ENCODE results near the gene MGAT5.

The MGAT5 gene

DNA sequence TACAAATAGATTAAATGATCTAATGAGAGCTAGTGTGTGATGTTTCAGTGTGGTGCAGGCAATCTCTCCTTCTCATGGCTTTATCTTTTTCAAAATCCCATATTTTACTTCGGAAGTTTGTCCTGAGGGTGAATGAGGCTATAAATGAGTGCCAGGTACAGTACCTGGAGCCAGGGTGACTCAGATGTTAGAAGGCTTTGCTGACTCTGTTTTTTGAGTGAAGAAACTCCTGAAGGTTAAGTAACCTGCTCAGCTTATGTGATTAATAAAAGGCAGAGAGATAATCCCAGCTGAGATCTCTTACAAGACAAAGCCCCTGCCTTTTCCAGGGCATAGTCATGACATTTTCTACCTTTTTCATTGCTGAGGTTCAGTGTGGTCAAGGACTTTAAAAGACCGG is 52.6 kb downstream of the MGAT5 start:
- DNase-seq (ENCODE audit: low spot score), result no peak

GRCh38 chr2:134307334-134307733 is 53.5 kb downstream of the MGAT5 start:
- no peak for DNase-seq (ENCODE audit: low spot score)

DNA sequence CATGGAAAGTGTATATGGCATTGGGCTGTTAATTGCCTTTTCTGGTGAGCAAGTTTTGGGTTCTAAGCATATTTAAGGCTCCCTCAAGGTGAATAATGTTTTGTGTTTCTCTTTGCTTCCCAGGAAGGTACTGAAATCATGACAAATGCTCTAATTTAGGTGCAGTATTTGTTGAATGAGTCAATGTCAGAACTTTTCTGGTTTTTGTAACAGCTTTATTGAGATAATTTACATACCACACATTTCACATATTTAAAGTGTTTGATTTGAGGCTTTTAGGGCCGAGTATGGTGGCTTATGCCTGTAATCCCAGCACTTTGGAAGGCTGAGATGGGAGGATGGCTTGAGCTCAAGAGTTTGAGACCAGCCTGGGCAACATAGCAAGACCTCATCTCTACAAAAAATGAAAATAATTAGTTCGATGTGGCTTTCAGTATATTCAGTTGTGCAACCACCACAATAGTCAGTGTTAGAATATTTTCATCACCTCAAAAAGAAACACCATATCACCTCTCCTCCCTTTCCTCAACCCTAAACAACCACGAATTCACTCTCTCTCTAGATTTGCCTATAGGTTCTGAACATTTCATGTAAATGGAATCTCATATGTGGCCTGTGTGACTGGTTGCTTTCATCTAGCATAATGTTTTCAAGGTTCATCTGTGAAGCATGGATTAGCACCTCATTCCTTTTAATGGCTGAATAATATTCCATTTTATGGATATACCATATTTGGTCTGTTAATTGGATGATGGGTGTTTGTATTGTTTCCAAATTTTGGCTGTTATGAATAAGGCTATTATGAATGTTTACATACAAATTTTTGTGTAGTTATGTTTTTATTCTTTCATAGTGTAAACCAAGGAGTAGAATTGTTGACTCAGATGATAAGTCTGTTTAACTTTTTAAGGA is 54.9 kb downstream of the MGAT5 start:
- no peak for DNase-seq (ENCODE audit: low spot score)

DNA sequence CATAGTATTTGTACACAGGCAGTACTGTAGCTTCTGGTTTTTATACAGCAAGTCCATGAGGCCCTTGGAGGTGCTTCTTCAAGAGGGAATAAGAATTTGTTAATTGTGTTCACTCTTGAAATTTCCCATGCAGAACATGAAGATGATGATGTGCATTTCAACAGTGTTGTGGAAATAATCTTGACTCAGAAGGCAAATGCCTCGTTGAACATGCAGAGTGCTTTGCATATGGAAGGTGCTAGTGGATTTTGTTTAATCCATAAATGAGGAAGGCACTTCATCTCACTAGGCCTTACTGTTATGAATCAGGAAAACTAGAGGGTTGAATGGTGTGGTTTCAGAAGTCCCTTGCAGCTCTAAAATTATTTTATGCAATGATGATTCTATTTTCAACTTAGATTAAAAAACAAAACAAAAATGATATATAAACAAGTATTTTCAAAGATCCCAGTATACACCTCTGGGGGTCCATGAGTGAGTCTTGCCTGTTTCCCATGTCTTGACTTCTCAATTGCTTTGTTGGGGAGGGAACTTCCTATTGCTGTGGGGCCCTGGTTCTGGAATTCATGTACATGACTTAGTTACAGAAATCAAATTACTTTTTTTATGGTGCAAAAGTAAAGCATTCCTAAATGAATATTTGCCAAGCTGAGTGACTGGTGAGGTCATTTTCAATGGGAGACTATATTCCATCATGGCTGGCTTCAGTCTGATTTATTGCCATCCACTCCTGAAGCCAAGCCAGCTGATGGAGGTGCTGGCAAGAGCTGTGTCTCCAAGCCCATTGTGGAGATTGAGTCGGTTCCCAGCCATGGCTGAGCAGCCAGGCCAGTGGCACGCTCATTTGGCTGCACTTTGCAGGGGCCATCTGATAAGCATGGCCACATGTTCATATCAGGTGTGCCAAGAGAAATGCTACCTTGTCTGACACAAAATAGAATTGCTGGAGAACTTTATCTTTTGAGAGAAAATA is 56.5 kb downstream of the MGAT5 start:
- no peak for DNase-seq (ENCODE audit: low spot score)

GRCh38 chr2:134312482-134312881 is 58.6 kb downstream of the MGAT5 start:
- no peak for DNase-seq (ENCODE audit: low spot score)

DNA sequence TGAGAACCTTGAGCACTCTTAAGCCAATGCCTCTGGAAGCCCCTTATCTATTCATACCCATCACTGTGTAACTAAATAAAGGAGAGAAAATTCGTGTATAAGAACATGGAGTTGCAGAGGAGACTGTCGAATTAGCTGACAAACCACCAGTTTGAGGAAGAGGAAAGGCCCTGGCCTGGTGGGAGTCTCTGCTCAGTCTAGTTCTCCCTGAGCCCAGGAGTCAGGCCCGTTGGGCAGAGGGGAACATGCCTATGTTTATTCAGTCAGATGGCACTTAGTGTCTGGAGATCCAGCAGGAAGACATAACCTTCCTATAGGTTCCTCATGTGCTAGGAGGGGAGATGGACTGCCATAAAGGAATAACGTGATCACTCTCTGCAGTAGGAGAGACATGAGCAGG is 60.3 kb downstream of the MGAT5 start:
- DNase-seq (ENCODE audit: low spot score), result no peak

DNA sequence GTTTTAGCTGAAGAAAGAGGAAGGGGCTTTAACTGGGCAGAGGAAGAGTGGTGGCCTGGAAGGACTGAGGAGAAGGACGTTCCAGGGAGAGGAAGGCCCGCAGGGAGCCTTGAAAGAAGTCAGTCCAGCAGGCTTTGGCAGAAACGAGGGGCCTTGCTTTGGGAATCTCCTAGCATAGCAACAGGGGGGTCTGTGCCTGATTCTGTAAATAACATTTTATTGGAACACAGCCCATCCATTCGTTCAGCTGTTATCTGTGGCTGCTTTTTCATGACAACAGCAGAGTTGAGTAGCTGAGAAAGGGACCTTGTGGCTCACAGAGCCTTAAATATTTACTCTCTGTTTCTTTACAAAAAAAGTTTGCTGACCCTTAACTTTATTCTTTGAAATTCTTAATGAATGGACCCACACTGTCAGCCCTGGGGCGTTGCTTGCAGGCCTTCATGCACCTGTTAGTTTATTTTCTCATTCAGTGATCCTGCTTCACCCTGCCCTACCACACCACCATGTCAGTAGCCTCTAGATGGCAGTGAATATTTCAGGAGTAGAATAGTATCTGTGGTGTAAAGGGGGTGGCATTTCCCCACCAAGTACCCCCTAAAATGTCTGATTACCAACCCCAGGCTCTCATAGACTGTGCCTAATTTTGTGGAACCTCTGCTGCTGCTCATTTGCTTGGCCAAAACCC is 61.0 kb downstream of the MGAT5 start:
- no peak for DNase-seq (ENCODE audit: low spot score)

GRCh38 chr2:134315471-134315870 is 61.6 kb downstream of the MGAT5 start:
- no peak for DNase-seq (ENCODE audit: low spot score)

DNA sequence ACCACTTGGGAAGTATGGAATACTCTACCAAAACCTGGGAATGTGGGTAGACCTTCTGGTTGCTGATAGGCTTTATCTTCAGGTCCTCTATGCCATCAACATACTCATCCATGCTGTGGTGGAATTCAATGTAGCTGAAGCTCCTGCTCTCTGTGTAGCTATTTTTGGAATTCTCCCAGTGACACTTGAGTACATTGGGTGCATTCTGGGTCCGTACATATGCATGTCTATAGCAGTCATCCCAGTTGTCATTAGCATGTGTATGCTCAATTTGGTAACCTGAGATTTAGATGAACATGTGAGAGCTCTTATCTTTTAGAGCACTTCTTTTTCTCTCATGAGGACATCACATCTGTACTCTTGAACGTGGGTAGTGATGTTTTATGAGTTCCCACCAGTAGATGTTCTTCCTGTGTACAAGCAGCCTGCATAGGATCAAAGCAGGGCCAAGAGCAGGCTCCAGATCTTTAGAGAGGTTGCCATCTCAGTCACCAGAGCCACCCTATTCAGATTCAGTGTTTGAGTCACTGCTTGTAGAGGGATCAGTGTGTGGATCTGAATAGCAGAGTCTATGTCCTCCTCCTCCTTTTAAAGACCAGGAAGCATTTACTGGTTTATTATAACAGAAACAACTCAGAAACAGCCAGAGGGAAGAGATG is 65.9 kb downstream of the MGAT5 start:
- DNase-seq (ENCODE audit: low spot score), result no peak

- no peak for DNase-seq (ENCODE audit: low spot score)
Measured at GRCh38 chr2:134320930-134321329, 67.1 kb downstream of the MGAT5 start.

- no peak for DNase-seq (ENCODE audit: low spot score)
Measured at GRCh38 chr2:134323777-134324176, 69.9 kb downstream of the MGAT5 start.

- DNase-seq (ENCODE audit: low spot score), result no peak
Measured at GRCh38 chr2:134324430-134324829, 70.6 kb downstream of the MGAT5 start.

DNA sequence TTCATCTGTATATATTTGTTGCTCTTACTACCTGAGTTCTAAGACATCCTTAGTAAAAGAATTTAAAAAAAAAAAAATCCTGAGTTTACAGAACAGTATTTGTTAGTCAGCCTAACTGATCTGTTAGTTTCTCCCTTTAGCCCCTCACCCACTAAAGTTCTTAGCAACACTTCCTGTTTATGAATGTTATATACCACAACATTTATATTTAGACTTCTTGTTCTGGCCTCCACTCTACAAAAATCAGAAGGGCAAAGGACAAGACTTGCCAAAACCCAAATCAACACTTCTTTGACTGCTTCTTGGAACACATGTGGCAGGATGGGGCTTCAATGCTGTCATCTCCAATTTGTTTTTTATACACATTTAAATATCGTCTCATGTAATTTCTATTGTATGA is 71.1 kb downstream of the MGAT5 start:
- DNase-seq (ENCODE audit: low spot score), result no peak

DNA sequence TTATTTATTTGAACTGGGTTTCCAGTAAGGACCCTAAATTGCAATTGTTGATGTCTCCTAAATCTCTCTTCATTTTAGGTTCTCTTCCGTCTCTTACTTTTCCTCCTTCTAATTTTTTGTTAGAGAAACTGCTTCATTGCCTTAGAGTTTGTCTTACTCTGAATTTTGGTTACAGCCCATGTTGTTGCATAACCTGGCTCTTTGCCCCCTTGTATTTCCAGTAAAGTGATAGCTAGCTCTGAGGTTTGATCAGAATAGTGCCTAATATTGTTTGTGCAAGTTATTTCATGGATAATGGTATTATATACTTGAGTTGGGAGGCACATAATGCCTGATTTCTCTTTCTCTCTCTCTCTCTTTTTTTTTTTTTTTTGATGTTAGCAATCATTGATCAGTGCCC is 71.8 kb downstream of the MGAT5 start:
- no peak for DNase-seq (ENCODE audit: low spot score)

GRCh38 chr2:134327367-134327766 is 73.5 kb downstream of the MGAT5 start:
- no peak for DNase-seq (ENCODE audit: low spot score)

- DNase-seq (ENCODE audit: low spot score), result no peak
Measured at GRCh38 chr2:134331081-134331480, 77.2 kb downstream of the MGAT5 start.

GRCh38 chr2:134333646-134334189 is 79.8 kb downstream of the MGAT5 start:
- DNase-seq (ENCODE audit: low spot score), result no peak

- no peak for DNase-seq (ENCODE audit: low spot score)
Measured at GRCh38 chr2:134334542-134335353, 80.9 kb downstream of the MGAT5 start.

GRCh38 chr2:134335601-134336000 is 81.7 kb downstream of the MGAT5 start:
- DNase-seq (ENCODE audit: low spot score), result no peak

GRCh38 chr2:134336352-134336751 is 82.5 kb downstream of the MGAT5 start:
- no peak for DNase-seq (ENCODE audit: low spot score)

- DNase-seq (ENCODE audit: low spot score), result no peak
Measured at GRCh38 chr2:134336921-134337320, 83.0 kb downstream of the MGAT5 start.

Measured in HuH-7 (cell line).